Hepatocyte (in vitro differentiated cells): Measurements from ENCODE around the gene INO80. TPM values are rescaled to one million over a fixed set of nuclear protein-coding genes. Genes with fewer than 3 reads are reported as not detected.
A peak's percentile ranks its signal among the peaks of the same experiment; 100 is the strongest.

Source experiments
- DNase-seq: peaks from one replicate; pipeline ENCODE4 v3.0.0-alpha.2; 2016; ENCODE audit warnings: low spot score
- H2AFZ ChIP-seq: fragments of 200-600 bp; sonication (generic); 2 replicates; pipeline ENCODE4 v1.6.0; 2016; ENCODE audit warnings: antibody characterized with exemption, mild to moderate bottlenecking
- H3K27ac ChIP-seq: fragments of 200-600 bp; sonication (generic); 2 replicates; pipeline ENCODE4 v1.5.1; 2016; ENCODE audit warnings: mild to moderate bottlenecking
- H3K27me3 ChIP-seq: fragments of 200-600 bp; sonication (generic); 2 replicates; pipeline ENCODE4 v1.6.1; 2016
- H3K36me3 ChIP-seq: fragments of 200-600 bp; sonication (generic); replicated peaks from 2 replicates; pipeline ENCODE4 v1.5.1; 2016; ENCODE audit warnings: low read depth; ENCODE audit not compliant: insufficient read depth
- H3K4me1 ChIP-seq: fragments of 200-600 bp; sonication (generic); 2 replicates; pipeline ENCODE4 v1.5.1; 2016; ENCODE audit warnings: mild to moderate bottlenecking, moderate library complexity; ENCODE audit not compliant: insufficient read depth
- H3K4me2 ChIP-seq: fragments of 200-600 bp; sonication (generic); 2 replicates; pipeline ENCODE4 v1.6.0; 2016
- H3K4me3 ChIP-seq: fragments of 200-600 bp; sonication (generic); 2 replicates; pipeline ENCODE4 v1.5.1; 2016; ENCODE audit warnings: mild to moderate bottlenecking
- H3K79me2 ChIP-seq: fragments of 200-600 bp; sonication (generic); 2 replicates; pipeline ENCODE4 v1.6.0; 2017; ENCODE audit warnings: mild to moderate bottlenecking
- H3K9me2 ChIP-seq: fragments of 200-600 bp; sonication (generic); replicated peaks from 2 replicates; pipeline ENCODE4 v1.6.0; 2017; ENCODE audit warnings: mild to moderate bottlenecking; ENCODE audit not compliant: insufficient read depth
- H3K9me3 ChIP-seq: fragments of 200-600 bp; sonication (generic); 2 replicates; pipeline ENCODE4 v1.5.1; 2016; ENCODE audit warnings: low read depth, mild to moderate bottlenecking
- H4K20me1 ChIP-seq: fragments of 200-600 bp; sonication (generic); 2 replicates; pipeline ENCODE4 v1.6.0; 2016; ENCODE audit warnings: mild to moderate bottlenecking; ENCODE audit not compliant: insufficient read depth, poor library complexity, severe bottlenecking
- EZH2 ChIP-seq: fragments of 200-600 bp; sonication (generic); IDR thresholded peaks from 2 replicates; pipeline ENCODE4 v1.6.1; 2016; ENCODE audit warnings: antibody characterized with exemption, mild to moderate bottlenecking, borderline replicate concordance
- EZH2phosphoT487 ChIP-seq: fragments of 200-600 bp; sonication (generic); IDR thresholded peaks from one replicate; pipeline ENCODE4 v1.6.1; 2018; ENCODE audit warnings: antibody characterized with exemption, mild to moderate bottlenecking, low read depth, moderate library complexity; ENCODE audit not compliant: unreplicated experiment, severe bottlenecking
- whole genome bisulfite sequencing: methylation state at CpG from one replicate; pipeline ENCODE4 v1.1.6; 2016; ENCODE audit warnings: low lambda C conversion rate; ENCODE audit errors: missing lambda C conversion rate; 5-methylcytosine and 5-hydroxymethylcytosine counted together
- polyA plus RNA-seq: library from polyadenylated mRNA; unstranded; fragments of >200 nt; fragmentation: Nextera tagmentation; extraction: Ambion mirVana; gene quantifications from 2 replicates; pipeline ENCODE4 v1.2.1, GENCODE V29; 2016
- total RNA-seq: library from RNA; depleted of rRNA; stranded (reverse); fragments of >200 nt; gene quantifications from 2 replicates; pipeline ENCODE4 v1.2.3, GENCODE V29; 2014
- TF ChIP-seq, protein P1 (sequence below): fragments of 200-600 bp; sonication (generic); IDR thresholded peaks from 2 replicates; pipeline ENCODE4 v1.5.1; 2016; ENCODE audit warnings: antibody characterized with exemption, mild to moderate bottlenecking; ENCODE audit not compliant: poor library complexity

INO80 gene
- total and polyA plus RNA-seq, 2 experiments from 2014 or later: 4.5 to 15.5 TPM

DNA sequence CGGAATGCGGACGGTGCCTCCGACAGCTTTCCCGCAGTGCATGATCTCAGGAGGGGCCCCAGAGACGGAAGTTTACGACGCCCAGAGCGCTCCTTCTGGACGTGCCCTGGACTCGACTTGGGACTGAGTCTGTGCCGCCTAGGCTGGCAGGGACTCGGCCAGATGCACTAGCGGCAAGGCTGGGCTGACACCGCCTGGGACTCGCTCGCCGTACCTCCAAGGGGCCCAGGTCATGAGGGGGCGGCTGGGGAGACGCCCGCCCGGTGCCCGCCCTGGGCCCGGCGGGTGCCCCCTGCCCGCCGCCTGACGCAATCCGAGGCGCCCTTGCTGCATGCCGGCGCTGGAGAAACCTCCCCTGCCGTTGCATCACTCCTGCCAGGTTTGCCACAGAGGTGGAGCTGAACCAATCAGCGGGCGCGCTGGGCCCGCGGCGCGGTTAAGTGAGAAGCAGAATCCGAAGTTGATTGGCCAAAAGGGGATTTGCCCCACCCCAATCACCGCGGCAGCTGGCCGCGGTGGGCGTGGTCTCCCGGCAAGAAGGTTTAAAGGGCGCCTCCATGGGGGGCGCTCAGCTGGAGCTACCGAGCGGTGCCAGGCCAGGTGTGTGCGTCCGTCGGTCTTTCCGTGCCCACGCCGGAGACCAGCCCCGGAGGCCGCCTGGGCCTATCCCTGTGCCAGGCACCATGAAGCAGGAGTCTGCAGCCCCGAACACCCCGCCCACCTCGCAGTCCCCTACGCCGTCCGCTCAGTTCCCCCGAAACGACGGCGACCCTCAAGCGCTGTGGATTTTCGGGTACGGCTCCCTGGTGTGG is 163.0 kb downstream of the INO80 start, which contains the start of gene CHAC1:
CHAC1 (plus strand) TSS at position 571 of the 812 bp plus-strand sequence; CDS start at position 684, 113 bp downstream.
- Histone ChIP-seq H2AFZ (peak within 1 kb of the TSS; percentile 38), H3K4me1 (peaks cover 10% of the 10 kb centered on the region), H3K79me2 (peaks cover 17% of the 10 kb centered on the region), H3K9me2 (no peaks in the 10 kb centered on the region), H3K27me3 (no peaks in the 10 kb centered on the region), H3K4me2 (peak within 1 kb of the TSS; percentile 84), H3K9me3 (no peaks in the 10 kb centered on the region), H3K27ac (peak within 1 kb of the TSS; percentile 77), H4K20me1 (peaks cover 24% of the 10 kb centered on the region), H3K36me3 (no peaks in the 10 kb centered on the region), H3K4me3 (peak within 1 kb of the TSS; percentile 74)
- DNase-seq: peak; percentile 96
- TF ChIP-seq, protein P1, sequence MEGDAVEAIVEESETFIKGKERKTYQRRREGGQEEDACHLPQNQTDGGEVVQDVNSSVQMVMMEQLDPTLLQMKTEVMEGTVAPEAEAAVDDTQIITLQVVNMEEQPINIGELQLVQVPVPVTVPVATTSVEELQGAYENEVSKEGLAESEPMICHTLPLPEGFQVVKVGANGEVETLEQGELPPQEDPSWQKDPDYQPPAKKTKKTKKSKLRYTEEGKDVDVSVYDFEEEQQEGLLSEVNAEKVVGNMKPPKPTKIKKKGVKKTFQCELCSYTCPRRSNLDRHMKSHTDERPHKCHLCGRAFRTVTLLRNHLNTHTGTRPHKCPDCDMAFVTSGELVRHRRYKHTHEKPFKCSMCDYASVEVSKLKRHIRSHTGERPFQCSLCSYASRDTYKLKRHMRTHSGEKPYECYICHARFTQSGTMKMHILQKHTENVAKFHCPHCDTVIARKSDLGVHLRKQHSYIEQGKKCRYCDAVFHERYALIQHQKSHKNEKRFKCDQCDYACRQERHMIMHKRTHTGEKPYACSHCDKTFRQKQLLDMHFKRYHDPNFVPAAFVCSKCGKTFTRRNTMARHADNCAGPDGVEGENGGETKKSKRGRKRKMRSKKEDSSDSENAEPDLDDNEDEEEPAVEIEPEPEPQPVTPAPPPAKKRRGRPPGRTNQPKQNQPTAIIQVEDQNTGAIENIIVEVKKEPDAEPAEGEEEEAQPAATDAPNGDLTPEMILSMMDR: no peak
- TF ChIP-seq EZH2phosphoT487 (no peak), EZH2 (no peak)
- WGBS: 4% methylated on average over 55 of the region's 72 CpGs

DNA sequence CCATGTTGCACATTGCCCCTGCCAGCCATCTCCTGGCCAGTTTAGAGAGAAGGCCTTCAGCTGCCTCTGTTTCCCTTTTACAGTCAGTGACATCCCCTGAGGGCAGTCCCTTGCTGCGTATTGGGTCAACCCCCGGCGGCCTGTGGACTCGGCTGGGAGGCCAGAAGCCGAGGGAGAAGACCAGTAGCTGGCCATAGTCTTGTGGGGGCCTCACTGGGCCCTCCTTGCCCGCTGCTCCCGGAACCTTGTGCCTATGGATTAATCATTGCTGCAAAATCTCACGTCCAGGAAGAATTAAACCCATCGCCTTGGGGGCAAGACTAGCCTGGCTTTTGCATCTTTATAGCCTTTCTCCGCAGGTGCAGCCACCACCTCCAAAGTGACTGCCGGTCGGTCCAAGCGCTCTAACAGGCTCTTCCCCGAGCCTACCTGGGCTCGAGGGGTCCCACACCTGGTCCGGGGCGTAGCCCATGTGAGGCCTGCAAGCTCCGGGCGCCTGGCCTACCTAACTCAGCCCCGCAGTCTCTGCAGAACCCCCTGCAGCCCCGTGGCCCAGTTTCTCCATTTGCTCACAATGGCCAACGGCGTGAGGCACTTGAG is 163.7 kb downstream of the INO80 start:
- Histone ChIP-seq H3K9me3 (no peaks in the 10 kb centered on the region), H3K4me1 (peaks cover 10% of the 10 kb centered on the region), H2AFZ (peak overlapping the region; percentile 31), H3K27me3 (no peaks in the 10 kb centered on the region), H3K36me3 (no peaks in the 10 kb centered on the region), H3K9me2 (no peaks in the 10 kb centered on the region), H3K27ac (peak overlapping the region; percentile 77), H3K79me2 (peaks cover 17% of the 10 kb centered on the region), H3K4me3 (peak overlapping the region; percentile 17), H3K4me2 (peak overlapping the region; percentile 84), H4K20me1 (peaks cover 24% of the 10 kb centered on the region)
- DNase-seq: peak; percentile 8
- TF ChIP-seq EZH2 (no peak), EZH2phosphoT487 (no peak)
- TF ChIP-seq, protein P1: no peak
- WGBS: 49% methylated on average over 23 of the region's 23 CpGs

DNA sequence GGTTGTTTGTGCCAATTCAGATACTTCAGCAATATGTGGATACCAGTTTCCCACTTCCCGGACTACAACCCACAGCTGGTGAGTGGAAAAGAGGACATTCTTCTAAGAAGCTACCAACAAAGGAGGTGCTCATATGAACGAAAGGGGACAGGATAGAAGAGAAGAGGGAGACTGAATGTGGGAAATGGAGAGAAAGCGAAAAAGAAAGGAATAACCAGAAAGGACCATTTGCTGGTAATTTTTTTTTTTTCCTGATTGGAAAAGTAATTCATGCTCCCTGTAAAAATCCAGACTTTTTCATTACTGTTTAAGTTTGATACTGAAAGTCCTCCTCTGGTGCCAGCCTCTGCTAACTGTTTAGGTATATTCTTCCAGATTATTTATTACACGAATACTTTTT is 164.3 kb downstream of the INO80 start:
- 94% methylated on average over 4 of the region's 4 CpGs for WGBS
- no peaks in the 10 kb centered on the region for H3K9me2 ChIP-seq
- TF ChIP-seq EZH2: no peak
- no peak for TF ChIP-seq EZH2phosphoT487
- TF ChIP-seq, protein P1: no peak
- no peak for DNase-seq
- no peaks in the 10 kb centered on the region for H3K36me3 ChIP-seq
- H4K20me1 ChIP-seq: peaks cover 20% of the 10 kb centered on the region
- H3K27ac ChIP-seq: no peak overlapping the region
- peaks cover 17% of the 10 kb centered on the region for H3K79me2 ChIP-seq
- peak overlapping the region; percentile 31 for H2AFZ ChIP-seq
- no peak overlapping the region for H3K4me2 ChIP-seq
- no peak overlapping the region for H3K4me3 ChIP-seq
- H3K27me3 ChIP-seq: no peaks in the 10 kb centered on the region
- H3K9me3 ChIP-seq: no peaks in the 10 kb centered on the region
- H3K4me1 ChIP-seq: peaks cover 10% of the 10 kb centered on the region
